GM10847 (cell line): Measurements from ENCODE around the gene MAPKBP1.

Experiments used
- POLR2A ChIP-seq: IDR thresholded peaks from 2 replicates; pipeline ENCODE4 v1.6.1; 2011; ENCODE audit not compliant: insufficient read length; ENCODE audit errors: extremely low read depth

MAPKBP1 gene

GRCh38 chr15:41774062-41774881 lies at the start of gene MAPKBP1:
MAPKBP1 (plus strand) TSS chr15:41774484; CDS start chr15:41775276, 792 bp downstream.
- peak; percentile 54 for TF ChIP-seq POLR2A

GRCh38 chr15:41727143-41727542 lies 47.1 kb upstream of the MAPKBP1 start:
- no peak for TF ChIP-seq POLR2A

DNA sequence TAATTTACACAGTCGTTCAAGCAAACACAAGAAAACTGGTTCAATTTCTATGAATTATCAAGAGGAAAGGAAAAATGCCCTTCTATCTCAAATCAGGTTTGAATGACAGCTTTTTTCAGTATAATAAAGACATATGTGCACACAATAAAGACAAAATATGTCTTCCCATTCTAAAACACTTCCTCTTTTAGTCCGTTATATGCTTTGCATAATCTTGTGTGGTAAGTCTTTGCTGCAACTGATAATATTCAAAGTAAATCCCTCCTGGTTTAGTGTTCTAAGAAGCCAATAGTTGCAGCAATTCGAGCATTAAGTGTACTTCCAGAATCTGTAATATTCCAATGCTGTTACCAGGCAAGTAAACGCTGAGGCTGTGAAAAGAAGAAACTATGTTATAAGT lies 43.7 kb upstream of the MAPKBP1 start:
- no peak for TF ChIP-seq POLR2A

GRCh38 chr15:41732483-41732882 lies 41.8 kb upstream of the MAPKBP1 start:
- no peak for TF ChIP-seq POLR2A

DNA sequence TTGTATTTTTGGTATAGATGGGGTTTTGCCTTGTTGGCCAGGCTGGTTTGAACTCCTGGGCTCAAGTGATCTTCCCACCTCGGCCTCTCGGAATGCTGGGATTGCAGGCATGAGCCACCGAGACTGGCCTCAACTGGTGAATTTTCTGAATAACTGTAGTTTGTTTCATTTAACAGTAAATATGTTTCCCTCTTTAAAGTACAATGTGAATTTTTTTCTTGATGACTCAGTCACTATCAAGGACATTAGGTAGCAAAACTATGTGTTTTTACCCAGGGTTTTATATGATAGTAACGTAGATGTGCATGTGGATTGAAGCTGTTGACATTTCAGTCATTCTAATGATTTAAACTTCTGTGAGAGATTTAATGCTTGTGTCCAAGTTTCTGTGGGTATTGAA lies 40.2 kb upstream of the MAPKBP1 start:
- no peak for TF ChIP-seq POLR2A

DNA sequence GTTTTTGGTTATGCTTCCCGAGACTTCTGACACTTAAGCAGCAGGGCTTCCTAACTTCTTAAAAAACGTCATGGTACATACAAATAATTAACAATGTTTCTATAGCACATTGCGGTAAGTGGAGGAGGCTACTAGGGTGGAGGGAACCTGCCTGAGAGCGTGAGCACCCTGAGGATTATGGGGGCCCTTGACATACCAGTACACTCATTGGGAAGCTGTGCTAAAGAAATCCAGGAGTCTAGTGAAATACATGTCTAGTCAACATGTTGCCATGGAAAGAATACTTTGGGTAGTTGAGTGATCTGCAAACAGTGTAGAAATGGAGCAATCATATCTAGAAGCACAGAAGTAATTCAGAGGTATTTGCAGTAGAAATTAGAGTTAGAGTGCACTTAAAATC lies 39.2 kb upstream of the MAPKBP1 start:
- TF ChIP-seq POLR2A = no peak

DNA sequence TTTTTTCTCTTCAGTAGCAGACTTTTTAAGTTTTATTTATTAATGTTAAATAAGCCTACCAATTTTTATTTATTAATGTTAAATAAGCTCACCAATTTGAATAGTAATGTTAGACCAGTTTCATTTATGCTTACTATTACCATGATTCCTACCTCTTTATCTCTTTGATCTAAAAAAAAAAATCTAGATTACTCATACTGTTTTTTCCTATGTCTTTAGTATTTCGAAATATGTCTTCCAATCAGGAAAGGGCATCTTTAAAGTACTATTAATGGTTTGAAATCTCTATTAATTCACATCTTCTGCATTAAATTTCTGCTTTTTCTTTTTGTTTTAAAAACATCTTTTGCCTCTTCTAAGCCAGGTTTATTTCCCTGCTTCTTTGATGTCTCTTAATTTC lies 27.5 kb upstream of the MAPKBP1 start:
- no peak for TF ChIP-seq POLR2A

DNA sequence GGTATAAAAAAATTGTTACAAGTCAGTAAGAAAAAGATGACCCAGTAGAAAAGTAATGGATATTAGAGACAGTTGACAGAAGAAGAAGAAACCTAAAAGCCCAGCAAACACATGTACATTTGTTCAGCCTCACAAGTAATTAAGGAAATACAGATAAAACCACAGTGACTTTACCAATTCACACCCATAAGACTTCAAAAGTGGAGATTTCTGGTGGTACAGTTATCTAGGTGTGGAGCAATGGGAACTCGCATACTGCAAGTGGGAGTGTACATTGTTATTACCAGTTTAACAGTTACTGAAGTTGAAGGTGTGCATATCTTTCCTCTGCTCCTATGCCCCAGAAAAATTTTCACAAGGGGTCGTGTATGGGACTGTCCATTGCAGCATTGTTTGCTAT lies 18.1 kb upstream of the MAPKBP1 start:
- no peak for TF ChIP-seq POLR2A

DNA sequence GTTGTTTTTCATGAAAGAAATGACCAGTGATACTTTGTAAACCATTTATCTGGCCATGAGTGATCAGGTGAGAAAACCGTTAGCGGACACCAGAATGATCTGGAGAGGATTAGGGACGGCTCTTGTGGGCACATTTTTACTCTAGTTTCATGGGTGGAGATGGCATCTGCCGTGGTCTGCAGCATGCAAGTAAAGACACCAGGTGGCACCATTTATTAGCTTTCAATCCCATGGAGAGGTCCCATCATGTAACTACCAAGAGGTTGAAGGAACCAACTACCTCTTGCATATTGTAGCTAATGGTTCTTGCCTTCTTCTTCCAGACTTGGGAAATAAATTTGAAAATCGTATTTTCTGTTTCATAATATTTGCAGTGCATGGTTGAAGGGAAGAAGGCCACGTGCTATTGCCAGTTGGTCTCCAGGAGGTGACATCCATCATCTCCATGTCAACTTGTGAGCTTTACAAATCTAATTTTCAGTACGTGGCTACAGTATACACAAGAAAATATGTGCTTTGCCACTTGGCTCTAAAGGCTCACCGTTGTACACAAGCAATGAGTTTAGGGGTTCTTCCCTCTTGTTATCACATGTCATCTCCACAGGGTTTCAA lies 1.5 kb upstream of the MAPKBP1 start:
- no peak for TF ChIP-seq POLR2A

GRCh38 chr15:41773332-41773728 lies 954 bp upstream of the MAPKBP1 start:
- TF ChIP-seq POLR2A = no peak

DNA sequence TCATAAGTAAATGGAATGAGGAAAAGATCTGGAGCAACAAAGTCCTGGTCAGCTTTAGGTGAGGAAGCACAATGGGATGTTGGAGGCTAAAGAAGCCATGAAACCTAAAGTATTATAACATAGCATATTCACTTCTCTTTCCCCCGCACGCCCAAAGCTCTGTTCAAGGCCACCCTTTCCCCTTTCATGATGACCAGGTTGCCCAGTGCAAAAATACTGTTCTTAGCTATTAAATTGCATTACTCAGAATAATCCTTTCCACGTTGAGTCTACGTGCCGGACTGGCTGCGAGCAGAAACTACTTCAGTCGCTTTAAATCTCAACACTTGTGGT lies 589 bp upstream of the MAPKBP1 start:
- no peak for TF ChIP-seq POLR2A

- TF ChIP-seq POLR2A = no peak
These were observed 666 bp downstream of the MAPKBP1 start for GRCh38 chr15:41774882-41775417.

- TF ChIP-seq POLR2A = no peak
These were observed 1.4 kb downstream of the MAPKBP1 start for GRCh38 chr15:41775651-41776050.

DNA sequence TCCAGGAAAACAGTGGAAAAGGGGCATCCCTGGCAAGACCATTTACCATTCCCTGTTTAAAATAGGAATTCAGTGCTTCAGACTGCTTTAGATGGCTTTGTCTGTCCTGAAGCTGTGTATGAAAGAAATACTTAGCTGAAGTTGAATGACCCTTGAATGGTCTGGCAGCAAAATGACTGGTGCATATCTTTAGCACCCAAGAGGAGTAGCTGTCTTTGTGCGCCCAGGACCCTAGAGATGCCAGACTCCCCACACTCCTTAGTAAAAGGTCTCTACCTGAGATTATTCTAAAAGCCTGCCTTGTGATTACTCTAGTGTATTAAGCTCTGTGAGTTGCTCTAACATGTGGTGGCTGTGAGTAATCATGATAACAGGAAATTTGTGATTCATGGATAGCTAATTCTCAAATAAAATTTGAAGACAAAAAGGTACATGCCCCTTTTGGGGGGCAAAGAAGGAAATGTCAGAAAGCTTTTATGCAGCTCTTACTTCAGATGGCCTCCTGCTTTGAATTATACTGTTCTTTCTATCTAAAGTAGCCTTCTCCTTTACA lies 3.2 kb downstream of the MAPKBP1 start:
- TF ChIP-seq POLR2A = no peak

DNA sequence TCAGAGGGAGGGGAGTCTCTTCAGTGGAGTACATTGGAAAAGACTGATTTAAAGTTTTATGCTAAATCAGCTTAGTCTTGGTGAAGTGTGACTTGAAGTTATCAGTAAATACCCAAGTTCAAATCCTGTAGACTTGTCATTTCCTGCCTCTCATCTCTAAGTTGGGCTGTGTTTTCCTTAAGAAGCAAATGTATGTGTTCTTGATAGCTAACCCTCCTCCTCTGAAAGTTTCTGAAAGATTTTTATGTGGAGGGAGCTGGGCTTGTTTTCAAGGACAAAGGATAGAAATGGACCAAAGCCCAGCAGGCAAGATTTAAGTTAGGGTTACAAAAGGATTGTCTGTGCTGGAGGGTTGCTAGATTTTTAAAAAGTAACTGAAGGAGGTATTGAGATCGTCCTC lies 4.2 kb downstream of the MAPKBP1 start:
- TF ChIP-seq POLR2A = no peak

DNA sequence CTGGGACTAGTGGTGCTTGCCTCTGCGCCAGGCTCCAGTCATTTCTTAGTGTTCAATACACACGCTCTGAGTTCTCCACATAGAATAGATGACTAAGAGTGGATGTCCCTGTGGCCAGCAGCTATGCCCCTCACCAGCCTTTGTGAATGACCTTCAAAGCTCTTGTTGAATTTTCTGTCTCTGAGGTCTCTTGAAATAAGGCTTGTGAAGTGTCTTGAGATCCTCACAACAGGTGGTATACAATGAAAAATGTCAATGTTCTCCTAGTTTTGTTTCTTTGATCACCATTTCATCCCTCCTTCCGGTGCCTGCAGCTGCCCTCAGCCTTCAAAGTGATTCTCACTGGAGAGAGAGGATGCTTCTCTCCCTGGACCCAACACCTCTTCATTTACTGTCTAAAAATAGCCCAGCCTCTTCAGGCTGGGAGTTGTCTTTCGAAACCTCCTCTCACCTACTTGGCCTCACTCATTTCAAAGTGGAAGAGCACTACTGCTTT lies 5.4 kb downstream of the MAPKBP1 start:
- no peak for TF ChIP-seq POLR2A

DNA sequence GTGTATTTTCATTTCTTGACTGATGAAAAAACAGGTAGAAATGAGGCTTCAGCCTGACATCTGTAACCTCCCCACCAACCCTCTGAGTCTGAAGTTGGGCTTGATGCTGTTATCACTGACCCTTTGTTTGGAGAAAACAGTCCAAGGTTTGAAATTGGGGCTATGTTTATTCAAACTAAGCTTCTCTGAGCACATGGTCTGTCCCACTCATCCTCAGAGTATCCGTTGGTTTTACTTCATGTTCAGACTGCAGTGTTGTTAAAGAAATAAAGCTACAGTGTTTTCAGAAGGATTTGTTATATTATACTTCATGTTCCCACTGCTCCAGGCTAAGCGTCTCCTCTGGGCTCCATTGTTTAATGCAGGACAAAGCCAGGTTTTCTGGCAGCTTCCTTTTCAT lies 6.0 kb downstream of the MAPKBP1 start:
- TF ChIP-seq POLR2A = no peak

GRCh38 chr15:41780727-41781126 lies 6.4 kb downstream of the MAPKBP1 start:
- TF ChIP-seq POLR2A = no peak
